Keratinocyte (primary cell): ENCODE results near the gene SRSF2. TPM values are rescaled to one million over a fixed set of nuclear protein-coding genes. Genes with fewer than 3 reads are reported as not detected.
A peak's percentile ranks its signal among the peaks of the same experiment; 100 is the strongest.

Experiments used
- DNase-seq: peaks from one replicate; pipeline ENCODE4 v3.0.0-alpha.2; 2011; ENCODE audit warnings: low read depth, missing footprints, low spot score
- FAIRE-seq: peaks from 2 replicates; lab custom pipeline; 2011; peaks lifted over from hg19 to GRCh38; lab: Jason Lieb, UNC
- H2AFZ ChIP-seq: 2 replicates; pipeline ENCODE4 v1.6.0; 2012; ENCODE audit warnings: low read length, control low read depth, inconsistent platforms; ENCODE audit not compliant: control insufficient read depth
- H3K27ac ChIP-seq: 2 replicates; pipeline ENCODE4 v1.5.1; 2011; ENCODE audit warnings: low read length; ENCODE audit not compliant: control insufficient read depth, insufficient read depth
- H3K27me3 ChIP-seq: 3 replicates; pipeline ENCODE4 v1.6.0; 2011; ENCODE audit warnings: low read length; ENCODE audit not compliant: control insufficient read depth, insufficient read depth; ENCODE audit errors: extremely low read depth
- H3K36me3 ChIP-seq, 2 experiments: 2 replicates in 1 of 2; 3 replicates in 1 of 2; pipeline ENCODE4 v1.5.1; 2011; ENCODE audit warnings: low read length in 2 of 2, mild to moderate bottlenecking in 1 of 2; ENCODE audit not compliant: control insufficient read depth in 2 of 2, insufficient read depth in 2 of 2; ENCODE audit errors: extremely low read depth in 1 of 2
- H3K4me1 ChIP-seq: 3 replicates; pipeline ENCODE4 v1.5.1; 2011; ENCODE audit warnings: low read length; ENCODE audit not compliant: control insufficient read depth, insufficient read depth; ENCODE audit errors: extremely low read depth
- H3K4me2 ChIP-seq: 3 replicates; pipeline ENCODE4 v1.6.0; 2011; ENCODE audit warnings: low read depth, low read length; ENCODE audit not compliant: control insufficient read depth, insufficient read depth; ENCODE audit errors: extremely low read depth
- H3K4me3 ChIP-seq, 3 experiments: fragments of 200-600 bp in 1 of 3; sonication (generic) in 1 of 3; 2 replicates in 2 of 3; 3 replicates in 1 of 3; pipeline ENCODE4 v1.5.1; 2011 to 2016; ENCODE audit warnings: low read length in 3 of 3, mild to moderate bottlenecking in 3 of 3, control low read depth in 2 of 3, inconsistent platforms in 1 of 3, low read depth in 1 of 3, mixed read lengths in 1 of 3, mixed run types in 1 of 3, moderate library complexity in 1 of 3; ENCODE audit not compliant: control insufficient read depth in 2 of 3, insufficient read depth in 2 of 3; ENCODE audit errors: extremely low read depth in 1 of 3
- H3K79me2 ChIP-seq: 2 replicates; pipeline ENCODE4 v1.6.0; 2012; ENCODE audit warnings: low read length; ENCODE audit not compliant: control insufficient read depth, insufficient read depth
- H3K9ac ChIP-seq: 3 replicates; pipeline ENCODE4 v1.6.0; 2011; ENCODE audit warnings: low read length; ENCODE audit not compliant: control insufficient read depth, insufficient read depth; ENCODE audit errors: extremely low read depth
- H3K9me1 ChIP-seq: 3 replicates; pipeline ENCODE4 v1.6.0; 2011; ENCODE audit warnings: low read length; ENCODE audit not compliant: control insufficient read depth, insufficient read depth; ENCODE audit errors: extremely low read depth
- H3K9me3 ChIP-seq: 2 replicates; pipeline ENCODE4 v1.5.1; 2012; ENCODE audit warnings: low read depth, low read length; ENCODE audit not compliant: control insufficient read depth
- H4K20me1 ChIP-seq: 3 replicates; pipeline ENCODE4 v1.6.0; 2011; ENCODE audit warnings: low read length; ENCODE audit not compliant: control insufficient read depth, insufficient read depth; ENCODE audit errors: extremely low read depth
- EZH2 ChIP-seq: IDR thresholded peaks from one replicate; pipeline ENCODE4 v1.6.1; 2012; ENCODE audit warnings: inconsistent platforms, mild to moderate bottlenecking, low read length, moderate library complexity
- dilution Hi-C: fragments of 300-500 bp; cut with MboI; formaldehyde crosslinking; loops from one replicate; pipeline ENCODE4 v1.7.0; 2020; ENCODE audit warnings: low sequenced_read_pairs; ENCODE audit not compliant: extremely low pct_ligation_motif_present
- polyA plus RNA-seq, 5 experiments: library from polyadenylated mRNA; depleted of rRNA in 3 of 5; stranded (reverse) in 3 of 5; stranded (forward) in 1 of 5; unstranded in 1 of 5; fragments of >200 nt; gene quantifications; 1 replicate in 1 of 5; 2 replicates in 3 of 5; 3 replicates in 1 of 5; pipeline versions ENCODE4 v1.2.1 to v1.2.3, GENCODE V29; 2011 to 2012; ENCODE audit warnings: missing spikeins in 2 of 5, low read depth in 1 of 5, low replicate concordance in 1 of 5
- TF ChIP-seq, protein P1 (sequence below), 3 experiments: IDR thresholded peaks in 1 of 3; conservative IDR thresholded peaks in 1 of 3; optimal IDR thresholded peaks in 1 of 3; 2 replicates in 2 of 3; 3 replicates in 1 of 3; pipeline versions ENCODE3 to v1.5.1; 2011; ENCODE audit warnings: low read length in 3 of 3, mild to moderate bottlenecking in 3 of 3, moderate library complexity in 2 of 3, control low read depth in 1 of 3, inconsistent platforms in 1 of 3; ENCODE audit not compliant: insufficient read depth in 2 of 3; ENCODE audit errors: extremely low read depth in 1 of 3

SRSF2 gene
- polyA plus RNA-seq, 1 donor (not counting 4 experiments of a cell fraction or from before 2014, with no cell fraction given) = 249 TPM

DNA sequence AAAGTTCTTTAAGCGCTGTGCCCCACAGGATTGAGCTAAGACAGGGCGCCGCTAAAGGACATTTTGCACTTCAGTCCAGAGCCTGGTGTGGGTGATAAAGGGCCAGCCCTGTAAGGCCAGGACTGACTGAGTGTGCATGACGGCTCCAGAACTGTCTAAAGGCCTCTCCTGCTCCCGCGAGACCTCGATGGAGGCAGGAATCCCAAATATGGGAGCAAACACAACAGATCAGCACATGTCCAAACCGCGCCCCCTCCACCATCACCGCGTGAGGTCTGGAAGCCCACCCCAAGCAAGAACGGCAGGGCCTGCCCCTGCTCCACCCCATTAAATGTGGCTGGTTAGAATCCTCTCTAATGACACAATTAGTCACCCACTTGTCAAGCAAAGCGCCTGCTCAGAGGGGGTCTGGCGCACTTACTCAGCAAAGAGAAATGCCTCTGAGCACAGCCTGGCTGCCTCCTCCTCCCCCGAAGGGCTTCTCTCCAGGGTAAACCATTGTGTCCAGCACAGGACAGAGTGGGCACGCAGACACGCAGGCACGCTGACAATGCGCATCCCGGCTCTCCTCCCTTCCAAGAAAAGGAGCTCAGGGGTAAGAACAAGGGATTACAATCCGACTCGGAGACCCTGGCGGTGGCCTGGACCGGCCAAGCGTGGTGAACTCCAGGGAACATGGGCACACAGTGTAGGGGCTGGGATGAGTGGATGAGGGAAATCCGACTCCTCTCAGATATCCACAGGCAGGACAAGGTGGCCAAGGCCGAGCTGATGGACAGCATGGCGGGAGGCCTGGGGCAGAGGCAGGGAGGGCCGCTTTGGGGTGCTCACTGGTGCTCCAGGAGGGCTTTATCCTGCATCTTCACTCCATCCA, 27.8 kb downstream of the SRSF2 start:
- H4K20me1 ChIP-seq = no peaks in the 10 kb centered on the region
- peaks cover 53% of the 10 kb centered on the region for H3K79me2 ChIP-seq
- TF ChIP-seq, protein P1, sequence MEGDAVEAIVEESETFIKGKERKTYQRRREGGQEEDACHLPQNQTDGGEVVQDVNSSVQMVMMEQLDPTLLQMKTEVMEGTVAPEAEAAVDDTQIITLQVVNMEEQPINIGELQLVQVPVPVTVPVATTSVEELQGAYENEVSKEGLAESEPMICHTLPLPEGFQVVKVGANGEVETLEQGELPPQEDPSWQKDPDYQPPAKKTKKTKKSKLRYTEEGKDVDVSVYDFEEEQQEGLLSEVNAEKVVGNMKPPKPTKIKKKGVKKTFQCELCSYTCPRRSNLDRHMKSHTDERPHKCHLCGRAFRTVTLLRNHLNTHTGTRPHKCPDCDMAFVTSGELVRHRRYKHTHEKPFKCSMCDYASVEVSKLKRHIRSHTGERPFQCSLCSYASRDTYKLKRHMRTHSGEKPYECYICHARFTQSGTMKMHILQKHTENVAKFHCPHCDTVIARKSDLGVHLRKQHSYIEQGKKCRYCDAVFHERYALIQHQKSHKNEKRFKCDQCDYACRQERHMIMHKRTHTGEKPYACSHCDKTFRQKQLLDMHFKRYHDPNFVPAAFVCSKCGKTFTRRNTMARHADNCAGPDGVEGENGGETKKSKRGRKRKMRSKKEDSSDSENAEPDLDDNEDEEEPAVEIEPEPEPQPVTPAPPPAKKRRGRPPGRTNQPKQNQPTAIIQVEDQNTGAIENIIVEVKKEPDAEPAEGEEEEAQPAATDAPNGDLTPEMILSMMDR (optimal IDR thresholded peaks at IDR 0.05 in 1 of 3, IDR thresholded peaks at IDR 0.05 in 1 of 3, conservative IDR thresholded peaks at IDR 0.05 in 1 of 3; ENCODE audit: extremely low read depth in 1 of 3, insufficient read depth in 2 of 3, low read length in 3 of 3) = no peak
- no peak for TF ChIP-seq EZH2
- peaks cover 3 to 17% of the 10 kb centered on the region in 2 experiments for H3K36me3 ChIP-seq
- H3K27ac ChIP-seq = peak overlapping the region; percentile 70
- H3K9ac ChIP-seq = peak overlapping the region; percentile 76
- H2AFZ ChIP-seq = no peak overlapping the region
- peaks cover 22% of the 10 kb centered on the region for H3K4me1 ChIP-seq
- dilution Hi-C loops = no loop called here
- no peaks in the 10 kb centered on the region for H3K9me3 ChIP-seq
- no peaks in the 10 kb centered on the region for H3K9me1 ChIP-seq
- no peaks in the 10 kb centered on the region for H3K27me3 ChIP-seq
- H3K4me2 ChIP-seq = peak overlapping the region; percentile 93
- peak overlapping the region; percentile 70 to 75 (median 74) for H3K4me3 ChIP-seq
- DNase-seq (no peak), FAIRE-seq (peak; percentile 39)

DNA sequence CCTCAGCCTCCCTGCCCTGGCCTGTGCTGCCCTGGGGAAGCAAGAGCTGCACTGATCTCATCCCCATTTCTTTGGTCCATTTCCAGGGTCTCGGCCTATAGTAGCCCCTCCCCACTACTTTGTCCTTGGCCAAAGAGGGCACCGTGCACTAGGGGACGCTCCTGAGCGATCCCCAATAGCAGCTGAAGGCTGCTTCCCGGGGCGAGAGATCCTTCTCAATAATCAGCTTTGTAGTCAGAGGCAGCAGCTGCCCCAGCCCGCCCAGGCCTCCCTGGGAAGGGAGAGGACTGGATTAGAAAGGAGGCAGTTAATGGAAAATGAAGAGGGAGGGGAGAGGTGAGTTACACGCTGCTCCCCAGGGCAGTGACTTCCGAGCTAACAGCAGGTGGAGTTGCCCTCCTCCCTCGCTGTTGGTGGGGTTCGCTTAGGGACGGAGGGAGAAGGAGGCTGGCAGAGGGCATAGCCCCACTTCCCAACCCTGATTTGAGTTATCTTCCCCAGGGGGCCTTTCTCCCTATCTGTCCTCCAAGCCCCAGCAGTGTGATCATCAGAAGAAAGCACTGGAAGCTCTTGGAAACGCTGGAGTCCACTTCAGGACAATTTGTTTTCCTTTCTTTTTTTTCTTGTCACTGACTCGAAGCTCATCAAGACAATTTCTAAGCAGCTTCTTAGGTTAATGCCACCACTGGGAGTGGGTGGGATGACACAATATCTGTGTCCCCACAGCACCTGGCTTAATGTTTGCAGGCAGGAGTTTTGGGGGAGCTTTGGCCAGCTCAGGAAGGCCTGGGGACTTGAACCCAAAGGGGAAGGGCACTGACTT, 28.9 kb downstream of the SRSF2 start:
- H3K4me3 ChIP-seq = peak overlapping the region in 2 of 3 experiments; percentile 26 to 75
- H2AFZ ChIP-seq = no peak overlapping the region
- dilution Hi-C loops = no loop called here
- peak overlapping the region; percentile 76 for H3K9ac ChIP-seq
- H3K36me3 ChIP-seq = peaks cover 3 to 13% of the 10 kb centered on the region in 2 experiments
- H4K20me1 ChIP-seq = no peaks in the 10 kb centered on the region
- H3K9me1 ChIP-seq = no peaks in the 10 kb centered on the region
- H3K79me2 ChIP-seq = peaks cover 59% of the 10 kb centered on the region
- no peak for DNase-seq
- FAIRE-seq = no peak
- H3K27ac ChIP-seq = peak overlapping the region; percentile 70
- no peaks in the 10 kb centered on the region for H3K9me3 ChIP-seq
- TF ChIP-seq, protein P1 (optimal IDR thresholded peaks at IDR 0.05 in 1 of 3, IDR thresholded peaks at IDR 0.05 in 1 of 3, conservative IDR thresholded peaks at IDR 0.05 in 1 of 3; ENCODE audit: extremely low read depth in 1 of 3, insufficient read depth in 2 of 3, low read length in 3 of 3) = peak; percentile 42 to 54 (median 51)
- no peak for TF ChIP-seq EZH2
- H3K4me1 ChIP-seq = peaks cover 22% of the 10 kb centered on the region
- H3K27me3 ChIP-seq = no peaks in the 10 kb centered on the region
- peak overlapping the region; percentile 93 for H3K4me2 ChIP-seq
